ENCODE measurements around the gene MYO1D.
"Not testable (repeated sequence)": the region's sequence is repeated elsewhere in the genome, so short reads cannot be mapped to it uniquely, and the experiment has no call there.

MYO1D gene

GRCh38 chr17:32876417-32877163 is at the start of gene MYO1D:
Gene MYO1D, minus strand, starts transcription at chr17:32877124. Its CDS starts 252 bp downstream, at chr17:32876872.
- peak within 1 kb of the TSS; percentile 45 for H3K27ac ChIP-seq (ENCODE audit: low read depth, low read length)
- peaks cover 0 to 30% (median 23%) of the 10 kb centered on the region in 5 donors for H3K4me1 ChIP-seq (ENCODE audit: control insufficient read depth in 5 of 5, insufficient read depth in 5 of 5, low read length in 5 of 5)

GRCh38 chr17:32926183-32926582 is 49.3 kb upstream of the MYO1D start:
- no peaks in the 10 kb centered on the region for H3K9me3 ChIP-seq (ENCODE audit: control insufficient read depth in 5 of 5, low read length in 5 of 5)
- H3K4me3 ChIP-seq (ENCODE audit: low read depth in 1 of 5, low read length in 5 of 5), result no peak overlapping the region
- no peak overlapping the region for H3K9ac ChIP-seq (ENCODE audit: low read length in 5 of 5)
- H3K36me3 ChIP-seq (ENCODE audit: control insufficient read depth in 5 of 5, insufficient read depth in 5 of 5, low read length in 5 of 5), result no peaks in the 10 kb centered on the region
- peaks cover 5 to 26% (median 17%) of the 10 kb centered on the region in 5 donors for H3K27me3 ChIP-seq (ENCODE audit: control insufficient read depth in 5 of 5, insufficient read depth in 4 of 5, low read length in 5 of 5)
- H3K4me1 ChIP-seq (ENCODE audit: control insufficient read depth in 5 of 5, insufficient read depth in 5 of 5, low read length in 5 of 5), result peaks cover 0 to 17% (median 12%) of the 10 kb centered on the region in 5 donors
- no peak overlapping the region for H3K27ac ChIP-seq (ENCODE audit: low read depth, low read length)

More at GRCh38 chr17:32876417-32877163, at the start of gene MYO1D:
- Histone ChIP-seq H3K4me3 (ENCODE audit: low read depth in 1 of 5, low read length in 5 of 5) (peak within 1 kb of the TSS; percentile 76 to 82 (median 77)), H3K9ac (ENCODE audit: low read length in 5 of 5) (peak within 1 kb of the TSS; percentile 44 to 79 (median 71)), H3K27me3 (ENCODE audit: control insufficient read depth in 5 of 5, insufficient read depth in 4 of 5, low read length in 5 of 5) (no peaks in the 10 kb centered on the region), H3K36me3 (ENCODE audit: control insufficient read depth in 5 of 5, insufficient read depth in 5 of 5, low read length in 5 of 5) (no peaks in the 10 kb centered on the region), H3K9me3 (ENCODE audit: control insufficient read depth in 5 of 5, low read length in 5 of 5) (no peaks in the 10 kb centered on the region)

GRCh38 chr17:32923905-32924304 is 47.0 kb upstream of the MYO1D start:
- not testable (repeated sequence) for H3K9me3 ChIP-seq (ENCODE audit: control insufficient read depth in 5 of 5, low read length in 5 of 5); H3K36me3 ChIP-seq (ENCODE audit: control insufficient read depth in 5 of 5, insufficient read depth in 5 of 5, low read length in 5 of 5); H3K9ac ChIP-seq (ENCODE audit: low read length in 5 of 5); H3K4me3 ChIP-seq (ENCODE audit: low read depth in 1 of 5, low read length in 5 of 5); H3K27ac ChIP-seq (ENCODE audit: low read depth, low read length)
- Histone ChIP-seq H3K27me3 (ENCODE audit: control insufficient read depth in 5 of 5, insufficient read depth in 4 of 5, low read length in 5 of 5) (peaks cover 5 to 19% (median 14%) of the 10 kb centered on the region in 5 donors), H3K4me1 (ENCODE audit: control insufficient read depth in 5 of 5, insufficient read depth in 5 of 5, low read length in 5 of 5) (peaks cover 0 to 13% (median 12%) of the 10 kb centered on the region in 5 donors)

- Histone ChIP-seq H3K36me3 (ENCODE audit: control insufficient read depth in 5 of 5, insufficient read depth in 5 of 5, low read length in 5 of 5) (no peaks in the 10 kb centered on the region), H3K9ac (ENCODE audit: low read length in 5 of 5) (no peak overlapping the region), H3K4me1 (ENCODE audit: control insufficient read depth in 5 of 5, insufficient read depth in 5 of 5, low read length in 5 of 5) (no peaks in the 10 kb centered on the region)
These were observed 44.1 kb upstream of the MYO1D start for GRCh38 chr17:32921017-32921416.

GRCh38 chr17:32920293-32920692 is 43.4 kb upstream of the MYO1D start:
- Histone ChIP-seq H3K4me1 (ENCODE audit: control insufficient read depth in 5 of 5, insufficient read depth in 5 of 5, low read length in 5 of 5) (no peaks in the 10 kb centered on the region), H3K36me3 (ENCODE audit: control insufficient read depth in 5 of 5, insufficient read depth in 5 of 5, low read length in 5 of 5) (no peaks in the 10 kb centered on the region), H3K27ac (ENCODE audit: low read depth, low read length) (no peak overlapping the region), H3K9me3 (ENCODE audit: control insufficient read depth in 5 of 5, low read length in 5 of 5) (no peaks in the 10 kb centered on the region), H3K27me3 (ENCODE audit: control insufficient read depth in 5 of 5, insufficient read depth in 4 of 5, low read length in 5 of 5) (no peaks in the 10 kb centered on the region), H3K9ac (ENCODE audit: low read length in 5 of 5) (no peak overlapping the region), H3K4me3 (ENCODE audit: low read depth in 1 of 5, low read length in 5 of 5) (no peak overlapping the region)

More at GRCh38 chr17:32921017-32921416, 44.1 kb upstream of the MYO1D start:
- peaks cover 0 to 3% (median 0%) of the 10 kb centered on the region in 5 donors for H3K27me3 ChIP-seq (ENCODE audit: control insufficient read depth in 5 of 5, insufficient read depth in 4 of 5, low read length in 5 of 5)
- H3K4me3 ChIP-seq (ENCODE audit: low read depth in 1 of 5, low read length in 5 of 5), result no peak overlapping the region
- no peaks in the 10 kb centered on the region for H3K9me3 ChIP-seq (ENCODE audit: control insufficient read depth in 5 of 5, low read length in 5 of 5)
- no peak overlapping the region for H3K27ac ChIP-seq (ENCODE audit: low read depth, low read length)

GRCh38 chr17:32919876-32920275 is 43.0 kb upstream of the MYO1D start:
- not testable (repeated sequence) for H3K27ac ChIP-seq (ENCODE audit: low read depth, low read length); H3K4me1 ChIP-seq (ENCODE audit: control insufficient read depth in 5 of 5, insufficient read depth in 5 of 5, low read length in 5 of 5); H3K9me3 ChIP-seq (ENCODE audit: control insufficient read depth in 5 of 5, low read length in 5 of 5); H3K36me3 ChIP-seq (ENCODE audit: control insufficient read depth in 5 of 5, insufficient read depth in 5 of 5, low read length in 5 of 5); H3K27me3 ChIP-seq (ENCODE audit: control insufficient read depth in 5 of 5, insufficient read depth in 4 of 5, low read length in 5 of 5); H3K4me3 ChIP-seq (ENCODE audit: low read depth in 1 of 5, low read length in 5 of 5); H3K9ac ChIP-seq (ENCODE audit: low read length in 5 of 5)

GRCh38 chr17:32917842-32918241 is 40.9 kb upstream of the MYO1D start:
- Histone ChIP-seq H3K4me3 (ENCODE audit: low read depth in 1 of 5, low read length in 5 of 5) (no peak overlapping the region), H3K9me3 (ENCODE audit: control insufficient read depth in 5 of 5, low read length in 5 of 5) (no peaks in the 10 kb centered on the region), H3K9ac (ENCODE audit: low read length in 5 of 5) (no peak overlapping the region)

GRCh38 chr17:32917081-32917480 is 40.2 kb upstream of the MYO1D start:
- no peak overlapping the region for H3K9ac ChIP-seq (ENCODE audit: low read length in 5 of 5)

More at GRCh38 chr17:32917842-32918241, 40.9 kb upstream of the MYO1D start:
- Histone ChIP-seq H3K27me3 (ENCODE audit: control insufficient read depth in 5 of 5, insufficient read depth in 4 of 5, low read length in 5 of 5) (no peaks in the 10 kb centered on the region), H3K27ac (ENCODE audit: low read depth, low read length) (no peak overlapping the region), H3K4me1 (ENCODE audit: control insufficient read depth in 5 of 5, insufficient read depth in 5 of 5, low read length in 5 of 5) (no peaks in the 10 kb centered on the region), H3K36me3 (ENCODE audit: control insufficient read depth in 5 of 5, insufficient read depth in 5 of 5, low read length in 5 of 5) (no peaks in the 10 kb centered on the region)

GRCh38 chr17:32916134-32916533 is 39.2 kb upstream of the MYO1D start:
- no peaks in the 10 kb centered on the region for H3K27me3 ChIP-seq (ENCODE audit: control insufficient read depth in 5 of 5, insufficient read depth in 4 of 5, low read length in 5 of 5)
- H3K9me3 ChIP-seq (ENCODE audit: control insufficient read depth in 5 of 5, low read length in 5 of 5), result no peaks in the 10 kb centered on the region
- no peak overlapping the region for H3K9ac ChIP-seq (ENCODE audit: low read length in 5 of 5)
- no peak overlapping the region for H3K4me3 ChIP-seq (ENCODE audit: low read depth in 1 of 5, low read length in 5 of 5)
- H3K4me1 ChIP-seq (ENCODE audit: control insufficient read depth in 5 of 5, insufficient read depth in 5 of 5, low read length in 5 of 5), result peaks cover 0 to 10% (median 5%) of the 10 kb centered on the region in 5 donors
- H3K27ac ChIP-seq (ENCODE audit: low read depth, low read length), result no peak overlapping the region
- H3K36me3 ChIP-seq (ENCODE audit: control insufficient read depth in 5 of 5, insufficient read depth in 5 of 5, low read length in 5 of 5), result no peaks in the 10 kb centered on the region

More at GRCh38 chr17:32917081-32917480, 40.2 kb upstream of the MYO1D start:
- H3K4me1 ChIP-seq (ENCODE audit: control insufficient read depth in 5 of 5, insufficient read depth in 5 of 5, low read length in 5 of 5), result peaks cover 0 to 7% (median 2%) of the 10 kb centered on the region in 5 donors
- H3K27ac ChIP-seq (ENCODE audit: low read depth, low read length), result no peak overlapping the region
- H3K27me3 ChIP-seq (ENCODE audit: control insufficient read depth in 5 of 5, insufficient read depth in 4 of 5, low read length in 5 of 5), result no peaks in the 10 kb centered on the region
- H3K4me3 ChIP-seq (ENCODE audit: low read depth in 1 of 5, low read length in 5 of 5), result no peak overlapping the region
- H3K9me3 ChIP-seq (ENCODE audit: control insufficient read depth in 5 of 5, low read length in 5 of 5), result no peaks in the 10 kb centered on the region
- no peaks in the 10 kb centered on the region for H3K36me3 ChIP-seq (ENCODE audit: control insufficient read depth in 5 of 5, insufficient read depth in 5 of 5, low read length in 5 of 5)

GRCh38 chr17:32915245-32915644 is 38.3 kb upstream of the MYO1D start:
- Histone ChIP-seq H3K4me1 (ENCODE audit: control insufficient read depth in 5 of 5, insufficient read depth in 5 of 5, low read length in 5 of 5) (peaks cover 0 to 10% (median 5%) of the 10 kb centered on the region in 5 donors), H3K27ac (ENCODE audit: low read depth, low read length) (no peak overlapping the region), H3K9me3 (ENCODE audit: control insufficient read depth in 5 of 5, low read length in 5 of 5) (no peaks in the 10 kb centered on the region), H3K4me3 (ENCODE audit: low read depth in 1 of 5, low read length in 5 of 5) (no peak overlapping the region), H3K36me3 (ENCODE audit: control insufficient read depth in 5 of 5, insufficient read depth in 5 of 5, low read length in 5 of 5) (no peaks in the 10 kb centered on the region), H3K9ac (ENCODE audit: low read length in 5 of 5) (no peak overlapping the region), H3K27me3 (ENCODE audit: control insufficient read depth in 5 of 5, insufficient read depth in 4 of 5, low read length in 5 of 5) (no peaks in the 10 kb centered on the region)
